T-helper 9 cell (primary cell): ENCODE data around the gene AXIN2.

Experiments
- DNase-seq: peaks from one replicate; pipeline ENCODE4 v3.0.0-alpha.2; 2020

Gene AXIN2

GRCh38 chr17:65584604-65585521 lies 23.4 kb upstream of the AXIN2 start:
- DNase-seq, result no peak

- DNase-seq, result no peak
Observed at GRCh38 chr17:65583921-65584603, 22.6 kb upstream of the AXIN2 start.

- DNase-seq, result no peak
Observed at GRCh38 chr17:65576939-65577338, 15.5 kb upstream of the AXIN2 start.

GRCh38 chr17:65573282-65573602 lies 11.8 kb upstream of the AXIN2 start:
- no peak for DNase-seq

- no peak for DNase-seq
Observed at GRCh38 chr17:65572581-65573281, 11.3 kb upstream of the AXIN2 start.

- DNase-seq, result no peak
Observed at GRCh38 chr17:65572186-65572580, 10.7 kb upstream of the AXIN2 start.

GRCh38 chr17:65568918-65569317 lies 7.5 kb upstream of the AXIN2 start:
- no peak for DNase-seq

GRCh38 chr17:65567566-65567965 lies 6.1 kb upstream of the AXIN2 start:
- DNase-seq, result no peak

GRCh38 chr17:65565559-65565958 lies 4.1 kb upstream of the AXIN2 start:
- no peak for DNase-seq

GRCh38 chr17:65564793-65565192 lies 3.3 kb upstream of the AXIN2 start:
- no peak for DNase-seq

GRCh38 chr17:65562206-65562531 lies 721 bp upstream of the AXIN2 start:
- DNase-seq, result no peak

- peak; percentile 70 for DNase-seq
Observed at GRCh38 chr17:65560628-65561451, 608 bp downstream of the AXIN2 start.

- peak; percentile 18 for DNase-seq
Observed at GRCh38 chr17:65559804-65560627, 1.4 kb downstream of the AXIN2 start.

- DNase-seq, result no peak
Observed at GRCh38 chr17:65559461-65559803, 2.0 kb downstream of the AXIN2 start.

- DNase-seq, result no peak
Observed at GRCh38 chr17:65558683-65559460, 2.6 kb downstream of the AXIN2 start.

- DNase-seq, result no peak
Observed at GRCh38 chr17:65558311-65558682, 3.2 kb downstream of the AXIN2 start.

GRCh38 chr17:65557349-65558310 lies 3.8 kb downstream of the AXIN2 start:
- DNase-seq, result peak; percentile 19

GRCh38 chr17:65556910-65557348 lies 4.5 kb downstream of the AXIN2 start:
- no peak for DNase-seq

GRCh38 chr17:65556014-65556909 lies 5.2 kb downstream of the AXIN2 start:
- DNase-seq, result peak; percentile 98
